C1 segment of cervical spinal cord (tissue), 14 donors: ENCODE data around the gene GALC.

ENCODE experiments used
- DNase-seq, 14 donors: peaks; one replicate each; lab custom pipeline; 2025; lab: John Stamatoyannopoulos, UW

Gene GALC

GRCh38 chr14:87960013-87960787 is 32.8 kb downstream of the GALC start:
- DNase-seq, result no peak

- DNase-seq, result no peak
Observed at GRCh38 chr14:87955501-87955900, 37.5 kb downstream of the GALC start.

DNA sequence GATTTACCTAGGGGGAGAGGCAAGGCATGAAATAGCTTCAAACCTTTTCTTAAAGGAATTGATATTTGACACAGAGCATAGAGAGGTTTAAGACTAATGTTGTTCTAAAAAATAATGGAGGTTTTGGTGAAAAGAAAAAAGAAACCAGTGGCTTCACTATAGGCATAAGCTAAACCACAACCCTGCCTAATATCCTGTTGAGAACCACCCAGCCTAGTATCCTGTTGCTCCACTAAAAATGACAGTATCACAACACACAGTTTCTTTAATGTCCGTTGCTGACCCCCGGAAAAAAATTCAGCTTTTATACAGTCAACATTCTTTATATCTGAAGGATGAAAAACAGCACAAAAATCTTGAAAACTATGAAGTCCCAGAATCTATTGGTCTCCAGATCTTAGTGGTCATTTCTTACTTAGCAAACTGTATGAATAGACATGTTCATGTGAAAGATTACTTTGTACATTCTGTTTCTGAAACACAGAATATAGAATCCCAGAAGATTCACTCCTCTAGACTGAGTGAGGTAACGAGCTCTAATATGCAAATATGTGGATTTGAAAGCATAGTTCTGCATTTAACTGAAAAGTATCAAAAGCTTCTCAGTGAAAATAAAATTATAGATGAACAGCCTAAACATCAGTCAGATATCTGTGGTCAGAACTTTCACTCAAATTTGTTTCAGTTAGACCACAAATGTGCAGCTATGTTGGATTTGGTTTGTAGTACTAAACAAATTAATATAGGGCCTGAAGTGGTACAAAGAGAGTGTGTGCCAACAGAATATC is 40.5 kb downstream of the GALC start:
- DNase-seq, result no peak

DNA sequence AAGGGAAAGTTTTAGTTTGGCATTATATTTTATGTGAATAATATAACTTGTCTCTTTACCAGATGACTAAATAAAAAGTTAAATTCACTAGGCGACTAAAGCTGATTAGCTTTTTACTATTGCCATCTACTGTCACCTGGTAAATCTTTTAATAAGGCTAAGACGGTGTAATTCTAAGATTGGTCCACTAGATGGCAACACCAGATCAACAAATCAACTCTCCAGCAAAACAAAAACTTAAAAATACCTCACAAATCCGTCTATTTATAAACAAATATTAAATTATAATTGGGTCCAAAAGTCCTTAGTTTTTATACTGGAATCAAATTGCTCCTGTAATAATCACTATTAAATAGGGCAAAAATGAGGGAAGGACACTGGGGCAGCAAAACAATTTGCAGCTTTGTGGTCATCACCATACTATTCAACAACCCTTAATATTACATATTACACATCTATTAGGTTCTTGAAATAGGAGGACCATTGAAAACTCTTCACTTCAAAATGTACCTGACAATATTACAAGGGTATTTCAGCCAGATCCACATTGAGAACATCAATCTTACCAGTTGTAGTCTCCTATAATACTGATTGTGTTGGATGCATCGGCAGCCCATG is 47.9 kb downstream of the GALC start:
- DNase-seq, result peak in 1 of 14 donors; percentile 1

- DNase-seq, result no peak
Observed at GRCh38 chr14:87940894-87941293, 52.1 kb downstream of the GALC start.

DNA sequence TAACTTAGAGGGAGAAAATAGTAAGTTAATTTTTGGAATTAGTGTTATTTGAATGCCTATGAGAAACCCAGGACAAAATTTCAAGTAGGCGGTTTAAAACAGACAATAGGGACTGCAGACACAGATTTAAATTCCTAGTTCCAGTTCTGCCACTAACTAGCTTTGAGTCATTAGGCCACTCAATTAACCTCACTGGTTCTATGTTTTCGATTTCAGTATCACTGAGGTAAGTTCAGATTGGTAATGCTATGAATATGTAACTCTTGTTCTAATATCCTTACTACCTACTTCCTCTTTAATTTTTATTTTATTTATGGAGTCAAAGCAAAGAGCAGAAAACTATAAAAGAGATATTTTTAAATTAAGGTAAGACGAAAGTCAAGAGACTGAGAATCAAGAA is 52.6 kb downstream of the GALC start:
- no peak for DNase-seq

DNA sequence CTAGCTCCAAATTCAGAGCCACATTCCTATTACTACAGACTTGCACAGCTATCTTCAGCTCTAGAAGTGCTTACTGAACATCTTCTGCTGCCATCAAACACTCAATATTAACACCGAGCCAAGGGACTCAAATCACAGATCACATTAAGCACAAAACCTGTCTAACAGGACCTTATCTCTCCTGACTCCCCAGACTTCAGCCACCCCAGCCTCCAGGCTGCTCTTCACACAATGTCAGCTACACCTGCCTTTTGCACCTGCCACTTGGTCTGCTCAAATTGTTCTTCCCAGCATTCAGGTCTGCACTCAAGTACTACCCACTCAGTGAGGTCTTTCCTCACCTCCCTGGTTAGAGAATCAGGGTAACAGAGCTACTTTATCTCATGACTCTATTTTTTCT is 57.1 kb downstream of the GALC start:
- DNase-seq, result no peak

GRCh38 chr14:87935081-87935828 is 57.7 kb downstream of the GALC start:
- DNase-seq, result no peak

DNA sequence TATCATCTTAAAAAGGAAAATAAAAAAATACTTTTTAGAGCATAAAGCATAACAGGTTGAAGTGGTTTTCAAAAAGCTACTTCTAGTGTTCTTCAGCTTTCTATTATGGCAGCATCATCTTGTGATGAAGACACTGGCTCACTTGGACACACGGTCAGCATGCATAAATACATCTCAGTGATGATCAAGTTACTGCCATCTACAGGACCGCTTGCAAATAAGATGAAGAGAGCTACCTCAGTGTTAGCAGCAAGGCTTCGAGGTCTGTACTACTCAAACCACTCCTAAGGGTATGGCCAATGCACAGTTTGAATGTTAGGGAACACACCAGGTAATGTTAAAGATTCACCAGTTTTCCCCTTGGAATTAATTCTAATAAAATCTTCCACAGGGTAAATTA is 58.8 kb downstream of the GALC start:
- DNase-seq, result no peak

GRCh38 chr14:87916886-87917275 is 76.1 kb downstream of the GALC start:
- DNase-seq, result no peak

GRCh38 chr14:87916103-87916885 is 76.7 kb downstream of the GALC start:
- no peak for DNase-seq

- DNase-seq, result no peak
Observed at GRCh38 chr14:87908550-87908949, 84.4 kb downstream of the GALC start.

DNA sequence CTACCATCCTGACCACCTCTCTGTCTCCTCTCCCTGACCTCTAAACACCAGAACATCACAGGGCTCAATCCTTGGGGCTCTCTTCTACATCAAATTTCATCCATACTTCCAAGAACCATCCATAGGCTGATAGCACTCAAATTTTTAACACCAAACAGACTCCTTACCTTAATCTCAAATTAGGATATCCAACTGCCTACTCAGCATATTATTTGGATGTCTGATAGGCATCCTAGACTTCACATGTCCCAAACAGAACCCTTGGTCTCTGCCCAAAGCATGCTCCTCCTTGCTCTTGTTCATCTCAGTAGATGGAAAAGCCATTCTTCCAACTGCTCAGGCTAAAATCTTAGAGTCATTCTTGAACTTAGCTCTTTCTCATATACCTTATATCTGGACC is 91.3 kb downstream of the GALC start:
- DNase-seq, result no peak

DNA sequence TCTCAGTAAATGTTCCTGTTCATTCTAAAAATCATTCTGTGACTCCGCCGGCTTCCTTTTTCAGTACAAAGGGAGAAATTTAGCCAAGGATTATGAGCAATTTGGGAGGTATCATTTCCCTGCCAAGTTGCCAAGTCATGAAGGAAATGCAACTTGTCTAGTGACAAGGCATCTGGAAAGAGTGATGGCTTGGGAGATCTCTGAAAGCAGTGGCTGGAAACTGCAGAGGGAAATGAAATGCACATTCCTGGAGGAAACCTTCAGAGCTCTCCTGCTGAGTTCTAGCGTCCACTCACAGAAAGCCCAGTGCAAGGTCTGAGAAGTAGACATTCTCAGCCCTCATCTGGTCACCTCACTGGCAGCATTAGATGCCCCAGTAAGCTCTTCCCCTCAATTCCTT is 91.7 kb downstream of the GALC start:
- DNase-seq, result no peak

- DNase-seq, result no peak
Observed at GRCh38 chr14:87899228-87899627, 93.8 kb downstream of the GALC start.

- no peak for DNase-seq
Observed at GRCh38 chr14:87898301-87898700, 94.7 kb downstream of the GALC start.

- DNase-seq, result no peak
Observed at GRCh38 chr14:87896393-87897380, 96.3 kb downstream of the GALC start.

DNA sequence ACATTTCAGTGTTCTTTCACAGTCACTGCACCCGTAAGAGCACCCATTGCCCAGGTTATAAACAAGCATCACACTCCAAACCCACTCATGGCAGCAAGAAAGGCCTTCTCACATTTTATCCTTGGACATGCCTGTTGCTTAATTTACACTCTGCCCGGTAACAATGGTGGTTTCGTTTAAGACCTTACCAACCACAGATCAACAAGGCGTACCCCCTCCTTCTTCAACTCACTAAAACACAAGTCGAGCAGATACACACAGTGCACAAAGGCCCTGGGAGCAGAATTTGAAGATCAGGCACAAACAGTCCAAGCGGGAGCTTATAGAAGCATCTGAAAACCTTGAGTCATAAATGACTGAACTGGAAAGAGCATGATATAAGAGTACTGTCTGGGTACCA is 98.1 kb downstream of the GALC start:
- no peak for DNase-seq

GRCh38 chr14:87892763-87893162 is 100.2 kb downstream of the GALC start:
- no peak for DNase-seq
